Measurements from ENCODE around the gene ADAM15.

Gene ADAM15

DNA sequence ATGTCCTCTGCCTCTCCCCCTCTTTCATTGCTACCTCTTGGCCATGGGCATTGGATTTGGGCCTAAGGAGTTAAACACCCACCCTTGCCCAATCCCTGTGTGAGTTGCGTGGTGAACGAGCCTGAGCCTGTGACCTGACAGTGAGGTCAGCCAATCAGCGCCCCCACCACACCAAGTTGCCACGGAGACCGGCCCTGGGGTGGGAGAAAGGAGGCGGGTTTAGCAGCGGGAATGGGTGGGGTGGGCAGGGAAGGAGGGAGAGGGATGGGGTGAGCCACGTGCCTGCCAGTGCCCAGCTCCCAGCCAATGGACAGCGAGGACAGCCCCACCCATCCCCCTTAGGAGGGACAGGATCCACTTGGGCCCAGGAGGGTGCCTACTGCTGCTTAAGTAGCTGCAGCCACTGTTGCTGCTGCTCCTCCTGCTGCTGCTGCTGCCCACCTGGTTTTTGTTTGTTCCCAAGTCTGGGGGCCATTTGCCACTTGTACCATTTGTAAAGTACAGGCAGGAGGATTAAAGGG, 39.0 kb upstream of the ADAM15 start:
- peak; percentile 51 for DNase-seq

DNA sequence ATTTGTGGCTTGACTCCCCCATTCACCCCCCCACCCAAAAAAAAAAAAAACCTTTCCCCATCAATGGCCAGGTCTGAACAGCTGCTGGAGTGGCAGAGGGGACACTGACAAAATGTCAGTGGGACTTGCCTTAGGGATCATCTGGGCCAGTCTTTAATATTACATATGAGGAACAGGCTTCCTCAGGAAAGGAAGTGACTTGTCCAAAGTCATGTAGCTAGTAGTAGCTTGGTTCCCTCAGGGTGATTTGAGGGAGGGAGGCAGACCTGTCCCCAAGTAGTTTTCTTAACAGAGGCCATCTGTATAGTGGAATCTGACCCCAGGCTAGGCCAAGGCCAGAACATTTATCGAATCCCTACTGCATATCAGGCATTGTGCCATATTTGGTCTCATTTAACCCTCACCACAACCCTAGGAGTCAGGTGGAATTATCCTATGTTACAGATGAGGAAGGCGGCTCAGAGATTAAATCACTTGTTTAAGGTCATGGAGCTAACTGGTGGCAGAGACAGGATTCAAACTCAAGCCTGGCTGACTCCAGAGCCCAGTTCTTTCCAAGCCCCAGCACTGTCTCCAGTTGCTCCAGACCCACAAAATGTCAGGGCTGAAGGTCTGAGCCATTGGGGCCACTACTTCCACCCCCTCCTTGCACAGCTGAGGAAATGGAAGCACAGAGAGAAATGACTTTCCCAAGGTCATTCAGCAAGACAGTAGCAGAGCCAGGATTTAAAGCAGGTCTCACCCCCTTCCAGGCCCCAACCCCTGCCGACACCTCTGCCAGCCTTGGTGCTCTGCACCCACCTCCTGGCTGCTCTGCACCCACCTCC, 38.1 kb upstream of the ADAM15 start:
- DNase-seq = peak; percentile 48

DNA sequence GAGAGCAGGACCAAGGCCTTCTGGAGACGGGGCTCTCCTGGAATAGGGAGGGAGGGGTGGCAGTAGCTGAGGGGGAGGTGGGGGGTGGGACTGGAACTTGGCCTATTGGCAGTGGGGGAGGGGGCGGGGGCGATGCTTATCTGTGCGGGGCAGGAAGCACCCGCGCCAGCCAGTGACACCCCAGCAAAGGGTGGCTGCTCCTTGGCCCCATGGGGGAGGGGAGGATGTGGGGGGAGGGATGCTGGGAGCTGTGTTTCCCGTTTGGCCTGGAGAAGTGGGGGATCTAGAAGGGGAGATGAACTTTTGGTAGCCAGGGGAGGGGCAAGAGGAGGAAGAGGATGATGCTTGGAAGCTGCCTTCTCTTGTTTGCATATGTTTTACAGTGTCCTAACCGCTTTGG, 37.5 kb upstream of the ADAM15 start:
- peak; percentile 50 for DNase-seq

DNA sequence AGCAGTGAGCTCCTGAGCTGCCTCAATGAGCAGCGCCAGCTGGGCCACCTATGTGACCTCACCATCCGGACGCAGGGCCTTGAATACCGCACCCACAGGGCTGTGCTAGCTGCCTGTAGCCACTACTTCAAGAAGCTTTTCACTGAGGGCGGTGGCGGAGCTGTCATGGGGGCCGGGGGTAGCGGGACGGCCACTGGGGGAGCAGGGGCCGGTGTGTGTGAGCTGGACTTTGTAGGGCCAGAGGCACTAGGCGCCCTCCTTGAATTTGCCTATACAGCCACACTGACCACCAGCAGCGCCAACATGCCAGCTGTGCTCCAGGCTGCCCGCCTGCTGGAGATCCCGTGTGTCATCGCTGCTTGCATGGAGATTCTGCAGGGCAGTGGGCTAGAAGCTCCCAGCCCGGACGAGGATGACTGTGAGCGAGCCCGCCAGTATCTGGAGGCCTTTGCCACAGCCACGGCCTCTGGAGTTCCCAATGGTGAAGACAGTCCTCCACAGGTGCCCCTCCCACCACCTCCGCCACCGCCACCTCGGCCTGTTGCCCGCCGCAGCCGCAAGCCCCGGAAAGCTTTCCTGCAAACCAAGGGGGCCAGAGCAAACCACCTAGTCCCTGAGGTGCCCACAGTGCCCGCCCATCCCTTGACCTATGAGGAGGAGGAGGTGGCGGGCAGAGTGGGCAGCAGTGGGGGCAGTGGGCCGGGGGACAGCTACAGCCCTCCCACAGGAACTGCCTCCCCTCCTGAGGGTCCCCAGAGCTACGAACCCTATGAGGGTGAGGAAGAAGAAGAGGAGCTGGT, 36.2 kb upstream of the ADAM15 start:
- DNase-seq = peak; percentile 49

DNA sequence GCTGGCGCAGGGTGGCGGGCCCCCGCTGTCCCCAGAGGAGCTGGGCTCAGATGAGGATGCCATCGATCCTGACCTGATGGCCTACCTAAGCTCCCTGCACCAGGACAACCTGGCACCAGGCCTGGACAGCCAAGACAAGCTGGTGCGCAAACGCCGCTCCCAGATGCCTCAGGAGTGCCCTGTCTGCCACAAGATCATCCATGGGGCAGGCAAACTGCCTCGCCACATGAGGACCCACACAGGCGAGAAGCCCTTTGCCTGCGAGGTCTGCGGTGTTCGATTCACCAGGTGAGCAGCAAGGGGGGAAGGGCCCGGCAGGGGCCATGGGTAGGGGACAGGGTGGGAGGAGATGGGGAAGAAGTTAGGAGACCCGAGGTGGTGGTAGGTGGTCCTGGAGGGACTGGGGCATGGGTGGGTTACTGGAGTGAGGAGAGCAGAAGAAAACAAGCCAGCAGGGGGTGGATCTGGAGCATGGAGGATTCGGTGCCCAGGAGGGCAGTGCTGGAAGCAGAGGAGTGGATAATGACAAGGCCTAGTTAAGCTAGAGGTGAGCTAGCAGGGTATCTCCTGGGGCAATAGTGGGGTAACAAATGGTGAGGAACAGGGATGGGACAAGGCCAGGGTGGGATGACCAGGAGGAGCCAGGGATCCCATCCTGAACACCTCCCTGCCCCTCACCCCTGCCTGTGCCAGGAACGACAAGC, 35.4 kb upstream of the ADAM15 start:
- peak; percentile 50 for DNase-seq

DNA sequence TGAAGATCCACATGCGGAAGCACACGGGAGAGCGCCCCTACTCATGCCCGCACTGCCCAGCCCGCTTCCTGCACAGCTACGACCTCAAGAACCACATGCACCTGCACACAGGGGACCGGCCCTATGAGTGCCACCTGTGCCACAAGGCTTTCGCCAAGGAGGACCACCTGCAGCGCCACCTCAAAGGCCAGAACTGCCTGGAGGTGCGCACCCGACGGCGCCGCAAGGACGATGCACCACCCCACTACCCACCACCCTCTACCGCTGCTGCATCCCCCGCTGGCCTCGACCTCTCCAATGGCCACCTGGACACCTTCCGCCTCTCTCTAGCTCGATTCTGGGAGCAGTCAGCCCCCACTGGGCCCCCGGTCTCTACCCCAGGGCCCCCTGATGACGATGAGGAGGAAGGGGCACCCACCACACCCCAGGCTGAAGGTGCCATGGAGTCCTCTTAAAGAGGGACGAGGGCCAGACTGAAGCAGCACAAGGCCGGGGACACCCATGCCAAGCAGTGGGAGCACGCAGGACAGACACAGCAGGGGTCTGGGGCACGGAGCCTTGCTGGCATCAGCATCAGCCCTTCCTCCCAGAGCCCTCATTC, 34.8 kb upstream of the ADAM15 start:
- peak; percentile 57 for DNase-seq

DNA sequence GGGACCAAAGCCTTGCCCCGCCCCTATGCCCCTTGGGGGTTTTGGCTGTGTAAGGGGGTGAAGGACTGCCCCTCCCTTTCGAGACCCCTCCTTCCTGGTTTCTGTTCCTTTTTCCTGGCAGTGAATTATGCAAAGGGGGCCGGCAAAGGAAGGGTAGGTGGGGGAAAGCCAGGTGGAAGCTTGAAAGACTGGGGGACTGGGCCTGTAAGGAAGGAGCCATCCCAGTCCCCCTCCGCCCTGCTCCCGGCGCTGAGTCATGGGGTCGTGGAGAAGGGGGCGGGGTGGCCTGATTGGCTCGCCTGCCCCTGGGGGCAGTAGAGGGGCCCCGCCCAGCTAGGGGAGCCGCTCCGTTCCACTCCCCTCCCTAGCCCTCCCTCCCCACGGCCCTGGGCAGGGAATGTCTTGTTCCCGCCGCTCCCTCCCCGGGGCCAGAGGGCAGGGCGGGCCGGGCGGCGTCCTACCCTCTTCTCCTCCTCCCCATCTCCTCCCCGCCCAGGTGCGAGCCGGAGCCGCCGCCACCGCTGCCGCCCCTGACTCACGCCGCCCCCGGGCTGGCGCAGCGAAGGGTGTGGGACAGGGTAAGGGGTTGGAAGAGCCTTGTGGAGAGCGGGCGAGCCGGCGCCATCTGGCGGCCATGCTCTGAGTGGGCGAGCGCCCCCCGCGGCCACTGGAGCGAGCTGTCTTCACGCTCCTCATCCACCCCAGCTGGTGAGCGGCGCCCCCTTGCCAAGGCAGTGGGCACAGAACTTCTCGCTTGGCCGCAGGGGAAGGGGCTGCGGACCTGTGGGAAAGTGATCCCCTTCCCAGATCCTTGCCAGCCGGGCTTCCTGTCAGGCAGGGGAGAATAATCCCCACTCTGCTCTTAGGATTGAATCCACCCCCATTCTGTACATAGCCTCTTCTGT, 33.8 kb upstream of the ADAM15 start:
- DNase-seq = peak; percentile 94

DNA sequence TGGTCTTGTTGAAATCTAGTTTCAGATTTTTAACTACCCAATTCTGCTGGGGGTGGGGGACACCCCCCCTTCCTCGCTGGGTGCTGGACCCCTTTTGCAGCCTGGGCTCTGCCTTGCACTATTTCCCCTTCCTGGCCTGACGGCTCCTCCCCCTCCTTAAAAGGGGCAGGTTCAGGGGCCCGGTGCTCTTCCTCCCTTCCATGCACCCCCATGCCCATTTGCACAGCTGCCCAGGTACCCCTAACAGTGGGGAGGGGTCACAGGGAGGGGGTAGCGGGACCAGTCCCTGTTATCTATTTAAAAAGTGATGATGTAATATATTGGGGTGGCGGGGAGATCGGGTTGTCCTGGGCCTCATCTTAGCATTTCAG, 33.2 kb upstream of the ADAM15 start:
- DNase-seq = no peak

DNA sequence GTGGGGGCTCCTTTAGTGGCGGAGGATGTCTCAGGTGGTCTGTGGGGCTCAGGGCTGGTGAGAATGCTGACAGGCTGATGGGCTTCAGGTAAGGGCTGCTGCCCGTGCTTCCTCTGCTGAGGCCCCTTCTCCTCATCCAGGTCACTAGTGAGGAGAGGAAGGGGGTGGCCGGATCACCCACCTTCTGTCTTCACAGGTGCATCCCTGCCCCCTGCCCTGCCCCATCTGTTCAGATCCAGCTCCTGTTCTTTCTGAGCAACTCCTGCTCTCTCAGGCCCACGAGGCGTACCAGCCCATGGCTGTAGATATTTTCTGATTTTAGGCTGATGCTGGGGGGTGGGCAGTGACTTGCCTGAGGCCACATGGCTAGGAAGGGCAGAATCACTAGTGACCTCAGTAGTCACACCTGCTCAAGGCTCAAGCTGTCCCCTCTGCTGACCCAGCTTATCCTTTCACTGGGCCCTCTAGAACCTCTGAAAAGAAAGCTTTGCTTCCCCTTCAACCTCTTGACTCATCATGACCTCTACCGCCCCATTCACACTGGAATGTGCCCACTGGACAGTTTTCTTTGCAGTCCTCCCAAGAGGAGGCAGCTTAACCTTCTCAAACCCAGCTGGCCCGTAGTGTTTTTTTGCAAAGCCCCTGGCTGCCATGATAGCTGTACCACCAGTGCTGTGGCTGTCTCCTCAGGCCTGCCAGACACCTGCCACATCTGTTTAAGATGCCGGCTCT, 32.3 kb upstream of the ADAM15 start:
- no peak for DNase-seq

DNA sequence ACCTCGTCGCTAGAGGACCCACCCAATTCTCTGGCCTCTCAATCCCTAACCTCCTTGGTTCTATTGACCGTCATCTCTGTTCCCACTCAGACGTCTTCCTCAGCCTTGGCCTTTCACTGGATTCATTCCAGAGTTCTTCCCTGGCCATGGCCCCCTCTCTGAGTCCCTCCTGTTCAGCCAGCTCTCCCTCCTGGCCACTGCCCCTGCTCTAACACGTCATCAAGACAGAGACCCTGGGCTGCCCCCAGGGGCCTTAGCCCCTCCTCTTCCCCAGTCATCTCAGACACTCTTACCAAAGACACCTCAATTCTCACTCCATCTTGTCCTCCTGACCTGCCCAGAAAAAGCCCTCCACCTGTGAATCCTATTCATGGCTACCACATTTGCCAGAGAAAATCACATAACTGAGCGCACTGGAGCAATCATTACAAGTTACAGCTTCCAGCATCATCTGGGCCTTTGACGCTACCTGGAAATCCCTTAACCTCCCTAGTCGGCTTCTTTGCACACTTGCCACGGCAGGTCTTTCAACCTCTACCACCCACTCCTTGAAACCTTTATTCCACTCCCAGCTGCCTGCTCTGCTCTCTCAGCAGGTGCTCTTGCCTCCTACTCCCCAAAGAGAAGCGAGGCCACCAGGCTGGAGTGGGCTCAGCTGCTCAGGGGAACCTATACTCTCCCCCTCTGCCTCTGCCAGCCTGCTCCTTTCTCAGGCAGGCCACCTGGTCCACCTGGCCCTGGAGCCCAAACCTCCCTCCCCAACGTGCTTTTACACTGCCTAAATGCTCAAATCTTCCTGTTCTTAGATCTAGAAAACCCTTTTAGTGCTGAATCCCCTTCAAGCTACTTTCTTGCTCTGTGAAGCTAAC, 31.5 kb upstream of the ADAM15 start:
- DNase-seq = no peak

DNA sequence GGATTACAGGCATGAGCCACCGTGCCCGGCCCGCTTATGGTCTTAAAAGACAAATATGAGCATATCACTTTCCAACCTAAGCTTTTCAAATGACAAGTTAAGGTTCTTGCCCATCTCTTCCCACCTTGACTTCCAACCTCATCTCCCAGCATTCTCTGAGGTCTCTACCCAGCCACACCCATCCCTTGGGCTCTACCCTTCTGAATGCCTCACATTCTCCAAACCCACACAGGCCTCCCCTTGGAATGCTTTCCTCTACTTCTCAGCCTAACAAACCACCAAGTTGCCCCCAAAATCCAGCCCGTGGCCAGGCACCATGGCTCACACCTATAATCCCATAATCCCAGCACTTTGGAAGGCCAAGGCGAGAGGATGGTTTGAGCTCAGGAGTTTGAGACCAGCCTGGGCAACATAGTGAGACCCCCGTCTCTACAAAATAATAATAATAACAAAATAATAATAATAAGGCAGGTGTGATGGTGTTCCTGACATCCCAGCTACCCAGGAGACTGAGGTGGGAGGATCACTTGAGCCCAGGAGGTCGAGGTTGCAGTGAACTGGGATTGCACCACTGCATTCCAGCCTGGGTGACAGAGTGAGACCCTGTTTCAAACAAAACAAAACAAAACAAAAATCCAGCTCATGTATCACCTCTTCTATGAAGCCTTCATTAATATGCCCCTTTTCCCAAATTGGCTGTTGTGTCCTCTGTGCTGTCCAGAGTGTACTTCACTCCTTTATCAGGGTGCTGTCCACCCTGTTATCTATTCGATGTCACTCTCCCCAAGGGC, 28.8 kb upstream of the ADAM15 start:
- DNase-seq = no peak

DNA sequence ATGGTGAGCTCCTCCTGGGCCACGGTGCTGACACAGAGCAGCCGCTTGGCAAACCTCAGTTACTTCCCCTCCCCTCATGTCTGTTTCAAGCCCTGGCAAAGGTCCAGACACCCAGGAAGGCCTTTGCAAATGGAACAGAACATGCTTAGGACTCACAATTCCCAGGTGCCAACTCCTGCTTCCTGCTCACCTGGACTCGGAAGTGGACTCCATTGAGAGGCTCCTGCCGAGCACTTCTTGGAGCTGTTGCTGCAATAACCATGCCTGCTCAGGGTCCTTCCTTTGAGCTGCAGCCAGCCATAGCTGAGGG, 28.2 kb upstream of the ADAM15 start:
- no peak for DNase-seq

DNA sequence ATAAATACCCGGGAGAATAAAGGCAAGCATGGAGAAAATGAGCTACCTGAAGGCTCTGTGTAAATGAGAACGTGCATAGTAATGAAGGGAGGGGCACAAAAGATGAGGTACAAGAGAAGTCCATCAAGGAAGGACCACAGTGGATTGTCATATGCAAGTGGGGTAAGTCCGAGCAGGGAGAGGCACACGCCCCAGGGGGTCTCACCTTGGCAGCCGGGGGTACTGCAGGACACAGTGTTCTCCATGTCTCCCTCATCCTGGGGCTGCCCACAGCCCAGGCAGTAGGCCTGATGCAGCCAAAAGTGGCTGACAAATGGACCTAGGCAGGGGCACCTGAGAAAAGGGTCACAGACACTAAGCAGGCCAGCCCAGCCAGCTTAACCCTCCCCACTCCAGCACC, 27.5 kb upstream of the ADAM15 start:
- DNase-seq = no peak

DNA sequence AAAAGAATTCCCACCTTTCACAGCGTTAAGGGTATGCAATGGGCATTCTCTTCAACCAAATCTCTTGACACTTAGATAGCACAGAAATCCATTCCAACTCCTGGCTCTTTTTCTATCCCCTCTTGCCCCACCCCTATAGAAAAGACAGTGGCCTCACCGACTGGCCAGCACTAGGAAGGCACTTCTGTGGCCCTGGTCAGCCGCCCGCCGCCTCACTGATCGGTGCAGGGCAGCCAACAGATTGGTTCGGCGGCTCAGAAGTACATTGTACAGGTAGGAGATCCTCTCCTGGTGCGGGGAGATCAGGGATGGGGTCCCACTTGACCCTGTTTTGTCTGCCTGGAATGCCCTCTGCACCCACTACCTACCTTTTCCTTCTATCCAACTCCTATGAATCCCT, 26.8 kb upstream of the ADAM15 start:
- no peak for DNase-seq

DNA sequence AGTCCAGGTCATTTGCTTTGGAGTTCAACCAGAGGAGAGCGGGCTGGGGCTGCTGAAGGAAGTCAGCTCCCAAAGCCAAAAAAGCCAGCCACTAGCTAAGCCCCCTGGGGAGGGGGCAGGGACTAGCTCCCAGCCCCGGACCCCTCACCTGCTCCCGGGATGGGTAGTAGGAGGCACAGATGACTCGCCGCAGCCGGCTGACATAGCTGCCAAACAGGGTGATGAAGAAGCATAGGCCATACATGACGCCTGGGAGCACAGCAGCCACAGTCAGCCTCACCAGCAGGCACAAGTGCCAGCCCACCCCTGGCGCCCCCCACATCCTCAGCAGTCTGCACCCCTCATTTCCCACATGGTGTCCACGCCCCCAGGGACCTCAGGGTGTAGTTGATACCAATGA, 25.0 kb upstream of the ADAM15 start:
- no peak for DNase-seq

DNA sequence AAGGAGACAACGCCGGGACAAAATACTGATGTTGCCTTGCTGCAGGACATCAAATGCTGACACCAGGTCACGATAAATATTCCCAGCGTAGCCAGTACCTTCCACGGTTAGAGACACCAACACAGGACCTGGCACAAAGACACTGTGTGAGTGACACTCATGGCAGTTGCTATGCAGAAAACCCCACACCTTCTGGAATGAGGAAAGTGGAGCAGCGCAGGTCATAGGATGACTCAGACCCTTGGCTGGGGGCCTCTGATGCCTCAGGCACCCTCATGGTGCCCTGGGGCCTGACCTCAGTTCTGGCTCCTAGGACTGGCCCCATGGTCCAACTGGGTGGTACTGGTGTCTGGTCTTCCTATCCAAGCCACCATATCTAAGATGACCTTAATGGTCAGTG, 24.5 kb upstream of the ADAM15 start:
- DNase-seq = no peak

DNA sequence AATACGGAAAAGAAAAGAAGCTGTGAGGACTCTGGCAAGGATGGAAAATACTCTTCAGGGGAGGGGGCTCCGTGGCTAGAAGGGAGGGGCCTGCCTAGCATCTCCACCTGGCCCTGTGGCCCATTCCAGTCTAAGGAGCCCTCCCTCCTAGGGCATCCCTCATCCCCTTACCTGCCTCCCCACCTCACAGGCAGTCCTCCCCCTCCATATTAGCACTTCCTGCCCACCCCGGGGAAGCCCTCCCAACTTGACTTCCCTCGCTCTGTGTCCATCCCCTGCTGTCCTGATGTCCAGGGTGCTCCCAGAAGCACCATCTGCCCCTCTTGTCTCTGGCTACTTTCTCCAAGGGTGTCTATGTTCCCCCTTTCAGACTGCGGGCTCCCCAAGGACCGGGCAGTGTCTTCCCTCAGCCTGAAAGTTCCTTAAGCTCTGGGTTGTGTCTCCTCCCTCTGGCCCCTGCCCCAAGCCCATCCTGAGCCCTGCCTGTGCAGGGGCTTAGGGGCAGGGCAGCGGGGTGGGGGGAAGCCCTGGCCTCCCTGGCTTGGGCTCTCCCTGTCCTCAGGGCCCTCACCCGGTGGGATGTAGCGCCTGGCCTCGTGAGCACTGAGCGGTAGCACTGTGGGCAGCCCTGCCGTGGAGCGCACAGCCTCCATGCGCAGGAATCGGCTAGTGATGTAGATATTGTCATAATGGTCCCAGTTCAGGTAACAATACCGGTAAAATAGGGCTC, 21.4 kb upstream of the ADAM15 start:
- DNase-seq = no peak

DNA sequence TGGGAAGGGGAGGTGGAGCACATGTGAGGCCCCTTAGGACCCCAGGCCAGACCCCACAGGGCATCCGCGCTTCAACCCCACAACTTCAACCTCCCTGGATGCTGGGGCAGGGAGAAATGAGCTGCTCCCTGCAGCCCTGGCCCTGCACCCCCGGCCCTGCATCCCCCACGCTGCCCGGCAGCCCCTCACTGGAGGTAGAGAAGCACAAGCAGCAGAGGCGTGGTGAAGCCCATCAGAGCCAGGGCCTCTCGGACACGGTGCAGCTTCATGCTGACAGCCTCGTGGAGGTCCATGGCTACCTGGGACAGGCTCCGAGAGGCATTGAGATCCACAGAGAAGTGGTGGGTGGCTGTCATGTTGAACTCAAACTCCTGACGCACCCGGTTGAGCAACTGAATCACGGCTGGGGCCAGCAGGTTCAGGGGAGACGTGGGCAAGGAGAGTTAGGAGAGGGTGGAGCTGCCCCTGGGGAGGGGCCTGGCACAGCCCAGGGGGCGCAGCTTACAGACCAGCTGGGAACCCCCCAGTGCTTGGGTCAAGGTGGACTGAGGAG, 20.8 kb upstream of the ADAM15 start:
- DNase-seq = no peak

DNA sequence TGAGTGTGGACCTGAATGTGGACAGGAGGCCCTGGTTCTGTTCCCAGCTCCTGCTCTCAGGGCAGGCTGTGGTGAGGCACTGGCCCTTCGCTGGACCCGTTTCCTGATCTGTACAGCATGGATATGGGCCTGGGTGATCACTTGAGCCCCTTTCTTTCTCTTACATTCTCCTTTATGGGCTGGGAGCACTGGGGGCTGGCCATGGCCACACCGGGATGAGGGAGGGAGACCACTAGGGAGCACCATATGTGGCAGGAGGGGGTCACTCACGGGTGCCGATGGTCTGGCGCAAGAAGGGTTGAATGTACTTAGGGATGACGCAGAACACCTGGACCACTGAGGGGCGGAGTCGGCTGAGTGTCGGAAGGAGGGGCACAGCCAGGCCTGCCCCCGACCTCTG, 20.2 kb upstream of the ADAM15 start:
- DNase-seq = no peak

All from activated CD8-positive, alpha-beta memory T cell treated with anti-CD3 and anti-CD28 coated beads, Interleukin-2, amount 50 U/mL, for 48 hours (primary cell).